CD14-positive monocyte (primary cell): ENCODE results near the gene FAM174B. TPM values are rescaled to one million over a fixed set of nuclear protein-coding genes. Genes with fewer than 3 reads are reported as not detected.

Source experiments
- DNase-seq, 3 donors: peaks; one replicate each; pipeline ENCODE4 v3.0.0-alpha.2; 2011 to 2022
- H2AFZ ChIP-seq: 2 replicates; pipeline ENCODE4 v1.6.0; 2012; ENCODE audit warnings: mild to moderate bottlenecking, low read depth, low read length, inconsistent platforms; ENCODE audit not compliant: insufficient read depth, poor library complexity, severe bottlenecking
- H3K27ac ChIP-seq, 2 donors: 1 replicate in 1 of 2; 2 replicates in 1 of 2; pipeline ENCODE4 v1.5.1; 2012 to 2013; ENCODE audit warnings: low read length in 2 of 2, control low read depth in 1 of 2, inconsistent platforms in 1 of 2, low read depth in 1 of 2, mild to moderate bottlenecking in 1 of 2
- H3K27me3 ChIP-seq, 2 donors: one replicate each; pipeline versions ENCODE4 v1.6.0 to v1.6.1; 2011 to 2013; ENCODE audit warnings: low read length in 2 of 2; ENCODE audit not compliant: control insufficient read depth in 2 of 2, insufficient read depth in 2 of 2
- H3K36me3 ChIP-seq, 2 donors: replicated peaks in 1 of 2; 1 replicate in 1 of 2; 2 replicates in 1 of 2; pipeline versions ENCODE4 v1.5.1 to v1.6.1; 2012 to 2013; ENCODE audit warnings: low read length in 2 of 2, control low read depth in 1 of 2, inconsistent platforms in 1 of 2, mild to moderate bottlenecking in 1 of 2; ENCODE audit not compliant: insufficient read depth in 2 of 2, control insufficient read depth in 1 of 2
- H3K4me1 ChIP-seq, 2 donors: 1 replicate in 1 of 2; 2 replicates in 1 of 2; pipeline versions ENCODE4 v1.5.1 to v1.6.1; 2012 to 2013; ENCODE audit warnings: low read length in 2 of 2, control low read depth in 1 of 2, inconsistent platforms in 1 of 2, mild to moderate bottlenecking in 1 of 2, moderate library complexity in 1 of 2; ENCODE audit not compliant: insufficient read depth in 2 of 2, control insufficient read depth in 1 of 2
- H3K4me2 ChIP-seq: replicated peaks from 2 replicates; pipeline ENCODE3; 2012; ENCODE audit warnings: low read length, moderate library complexity, mild to moderate bottlenecking; ENCODE audit not compliant: poor library complexity, severe bottlenecking; ENCODE audit errors: extremely low read depth
- H3K4me3 ChIP-seq, 3 experiments: fragments of 200-600 bp in 1 of 3; sonication (generic) in 1 of 3; replicated peaks in 1 of 3; 1 replicate in 2 of 3; 2 replicates in 1 of 3; pipeline ENCODE4 v1.5.1; 2011 to 2013; ENCODE audit warnings: low read length in 3 of 3, mild to moderate bottlenecking in 3 of 3, control low read depth in 2 of 3, low read depth in 2 of 3, inconsistent platforms in 1 of 3, moderate library complexity in 1 of 3
- H3K79me2 ChIP-seq: 2 replicates; pipeline ENCODE4 v1.6.0; 2012; ENCODE audit warnings: mild to moderate bottlenecking, control low read depth, inconsistent platforms, low read length, moderate library complexity; ENCODE audit not compliant: insufficient read depth
- H3K9ac ChIP-seq: 2 replicates; pipeline ENCODE4 v1.6.0; 2017; ENCODE audit warnings: low read length, mild to moderate bottlenecking; ENCODE audit not compliant: insufficient read depth, poor library complexity, severe bottlenecking
- H3K9me3 ChIP-seq, 2 donors: replicated peaks in 1 of 2; 1 replicate in 1 of 2; 2 replicates in 1 of 2; pipeline versions ENCODE4 v1.5.1 to v1.6.1; 2012 to 2013; ENCODE audit warnings: low read length in 2 of 2, control low read depth in 1 of 2; ENCODE audit not compliant: control insufficient read depth in 1 of 2, insufficient read depth in 1 of 2
- H4K20me1 ChIP-seq: 2 replicates; pipeline ENCODE4 v1.6.0; 2012; ENCODE audit warnings: mild to moderate bottlenecking, low read length, control low read depth, moderate library complexity; ENCODE audit not compliant: insufficient read depth
- H3K27ac Mint-ChIP-seq, 7 donors: one replicate each; pipeline ENCODE4 v1.8.0; 2020; ENCODE audit warnings: mild to moderate bottlenecking in 7 of 7, mixed read lengths in 7 of 7, moderate library complexity in 6 of 7, inconsistent platforms in 2 of 7
- H3K27me3 Mint-ChIP-seq, 3 donors: one replicate each; pipeline ENCODE4 v1.8.0; 2021 to 2022; ENCODE audit warnings: low read depth in 3 of 3, mild to moderate bottlenecking in 3 of 3, mixed read lengths in 3 of 3, moderate library complexity in 3 of 3, inconsistent platforms in 1 of 3
- H3K36me3 Mint-ChIP-seq, 2 donors: one replicate each; pipeline ENCODE4 v1.8.0; 2020; ENCODE audit warnings: mixed read lengths in 2 of 2, inconsistent platforms in 1 of 2, mild to moderate bottlenecking in 1 of 2
- H3K4me1 Mint-ChIP-seq: one replicate; pipeline ENCODE4 v1.8.0; 2020; ENCODE audit warnings: mild to moderate bottlenecking, mixed read lengths
- H3K4me3 Mint-ChIP-seq, 2 donors: one replicate each; pipeline ENCODE4 v1.8.0; 2020; ENCODE audit warnings: mild to moderate bottlenecking in 2 of 2, mixed read lengths in 2 of 2, moderate library complexity in 1 of 2
- H3K9me3 Mint-ChIP-seq, 7 donors: one replicate each; pipeline ENCODE4 v1.8.0; 2020 to 2022; ENCODE audit warnings: mixed read lengths in 7 of 7, mild to moderate bottlenecking in 6 of 7, moderate library complexity in 6 of 7, inconsistent platforms in 2 of 7
- WGBS: methylation state at CpG from one replicate; pipeline ENCODE4 v1.1.5; 2013; ENCODE audit warnings: missing lambda C conversion rate; ENCODE audit not compliant: insufficient coverage; 5-methylcytosine and 5-hydroxymethylcytosine counted together
- intact Hi-C, 2 donors: fragments of 100-400 bp; cut with micrococcal nuclease; formaldehyde crosslinking; loops; one replicate each; pipeline versions ENCODE4 v1.15.0 to v1.15.1; 2023
- polyA plus RNA-seq, 3 donors: library from polyadenylated mRNA; depleted of rRNA in 1 of 3; unstranded in 2 of 3; stranded (reverse) in 1 of 3; fragments of 300-500 nt in 2 of 3; fragments of >200 nt in 1 of 3; fragmentation: Illumina TruSeq in 2 of 3; gene quantifications; 1 replicate in 2 of 3; 2 replicates in 1 of 3; pipeline ENCODE4 v1.2.3, GENCODE V29; 2012 to 2021
- TF ChIP-seq, protein P1 (sequence below): fragments of 200-600 bp; IDR thresholded peaks from one replicate; pipeline ENCODE4 v1.8.0; 2022; ENCODE audit warnings: antibody characterized with exemption, mild to moderate bottlenecking

The FAM174B gene
- polyA plus RNA-seq, 3 donors = 2.2 to 4.7 (median 3.2) TPM

DNA sequence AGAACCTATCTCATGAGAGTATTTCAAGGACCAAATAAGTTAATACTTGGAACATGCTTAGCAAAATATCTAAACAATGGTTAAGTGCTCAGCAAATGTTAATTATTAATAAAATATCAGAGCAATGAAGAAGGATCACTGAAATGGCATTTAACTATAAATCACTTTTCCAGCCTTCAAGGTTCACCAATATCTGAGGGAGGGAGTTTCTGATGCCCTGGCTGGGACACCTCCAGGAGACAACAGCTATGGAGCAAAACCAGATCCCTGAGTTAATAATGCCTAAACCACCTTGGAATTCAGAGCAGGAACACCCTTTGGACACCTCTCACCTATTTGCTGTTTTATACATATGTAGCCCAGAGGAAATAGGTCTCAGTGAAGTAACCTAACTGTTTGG lies 6.4 kb upstream of the FAM174B start:
- Mint-ChIP-seq H3K27ac (no peak overlapping the region), H3K27me3 (peaks cover 6 to 21% (median 9%) of the 10 kb centered on the region in 3 donors), H3K36me3 (peaks cover 0 to under 1% of the 10 kb centered on the region in 2 donors), H3K4me3 (no peak overlapping the region), H3K4me1 (no peaks in the 10 kb centered on the region), H3K9me3 (peaks cover 0 to 2% (median 0%) of the 10 kb centered on the region in 7 donors)
- Histone ChIP-seq H3K4me1 (no peaks in the 10 kb centered on the region), H3K36me3 (no peaks in the 10 kb centered on the region), H3K4me2 (no peak overlapping the region), H3K9ac (no peak overlapping the region), H2AFZ (no peak overlapping the region), H4K20me1 (no peaks in the 10 kb centered on the region), H3K27ac (no peak overlapping the region), H3K79me2 (no peaks in the 10 kb centered on the region), H3K27me3 (peaks cover 6 to 8% of the 10 kb centered on the region in 2 donors), H3K4me3 (no peak overlapping the region), H3K9me3 (peaks cover under 1 to 2% of the 10 kb centered on the region in 2 donors)
- TF ChIP-seq, protein P1, sequence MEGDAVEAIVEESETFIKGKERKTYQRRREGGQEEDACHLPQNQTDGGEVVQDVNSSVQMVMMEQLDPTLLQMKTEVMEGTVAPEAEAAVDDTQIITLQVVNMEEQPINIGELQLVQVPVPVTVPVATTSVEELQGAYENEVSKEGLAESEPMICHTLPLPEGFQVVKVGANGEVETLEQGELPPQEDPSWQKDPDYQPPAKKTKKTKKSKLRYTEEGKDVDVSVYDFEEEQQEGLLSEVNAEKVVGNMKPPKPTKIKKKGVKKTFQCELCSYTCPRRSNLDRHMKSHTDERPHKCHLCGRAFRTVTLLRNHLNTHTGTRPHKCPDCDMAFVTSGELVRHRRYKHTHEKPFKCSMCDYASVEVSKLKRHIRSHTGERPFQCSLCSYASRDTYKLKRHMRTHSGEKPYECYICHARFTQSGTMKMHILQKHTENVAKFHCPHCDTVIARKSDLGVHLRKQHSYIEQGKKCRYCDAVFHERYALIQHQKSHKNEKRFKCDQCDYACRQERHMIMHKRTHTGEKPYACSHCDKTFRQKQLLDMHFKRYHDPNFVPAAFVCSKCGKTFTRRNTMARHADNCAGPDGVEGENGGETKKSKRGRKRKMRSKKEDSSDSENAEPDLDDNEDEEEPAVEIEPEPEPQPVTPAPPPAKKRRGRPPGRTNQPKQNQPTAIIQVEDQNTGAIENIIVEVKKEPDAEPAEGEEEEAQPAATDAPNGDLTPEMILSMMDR = no peak
- intact Hi-C loops = no loop called here
- DNase-seq = no peak

DNA sequence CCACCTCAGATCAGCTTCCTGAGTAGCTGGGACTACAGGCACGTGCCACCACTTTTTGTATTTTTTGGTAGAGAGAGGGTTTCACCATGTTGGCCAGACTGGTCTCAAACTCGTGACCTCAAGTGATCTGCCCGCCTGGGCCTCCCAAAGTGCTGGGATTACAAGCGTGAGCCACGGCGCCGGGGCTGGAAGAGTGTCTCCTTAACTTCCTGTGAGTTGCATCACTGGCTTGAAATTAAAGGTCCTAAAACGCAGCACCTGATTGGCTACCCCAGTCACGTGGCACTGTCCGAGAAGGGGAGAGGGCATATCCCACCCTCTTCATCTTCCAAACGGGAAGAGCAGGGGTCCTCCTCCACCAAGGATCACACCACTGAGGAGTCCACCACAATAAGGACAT lies 5.5 kb upstream of the FAM174B start:
- H3K9ac ChIP-seq = no peak overlapping the region
- no peak overlapping the region for H3K4me3 ChIP-seq
- Mint-ChIP-seq H3K9me3 (peaks cover 0 to 9% (median 7%) of the 10 kb centered on the region in 7 donors), H3K4me3 (no peak overlapping the region), H3K27ac (peak overlapping the region in 1 of 7 donors; percentile 18), H3K27me3 (peaks cover 15 to 27% (median 18%) of the 10 kb centered on the region in 3 donors), H3K4me1 (peaks cover 3% of the 10 kb centered on the region), H3K36me3 (peaks cover 0 to 7% of the 10 kb centered on the region in 2 donors)
- no peaks in the 10 kb centered on the region for H4K20me1 ChIP-seq
- H3K79me2 ChIP-seq = no peaks in the 10 kb centered on the region
- H3K4me1 ChIP-seq = no peaks in the 10 kb centered on the region
- no peaks in the 10 kb centered on the region for H3K36me3 ChIP-seq
- no peak overlapping the region for H3K27ac ChIP-seq
- H3K4me2 ChIP-seq = no peak overlapping the region
- peaks cover 5 to 9% of the 10 kb centered on the region in 2 donors for H3K9me3 ChIP-seq
- 78% methylated on average over 9 of the region's 11 CpGs for WGBS
- peaks cover 15 to 16% of the 10 kb centered on the region in 2 donors for H3K27me3 ChIP-seq
- H2AFZ ChIP-seq = no peak overlapping the region
- TF ChIP-seq, protein P1 = no peak
- no peak for DNase-seq
- intact Hi-C loops = no loop called here
